Astrocyte of the cerebellum (primary cell): ENCODE measurements around the gene KCTD16.

Source experiments
- DNase-seq: peaks from one replicate; pipeline ENCODE4 v3.0.0-alpha.2; 2011; ENCODE audit warnings: low read depth
- H3K4me3 ChIP-seq: 2 replicates; pipeline ENCODE4 v1.5.1; 2011; ENCODE audit warnings: mild to moderate bottlenecking, low read depth, low read length, moderate library complexity
- CTCF ChIP-seq: IDR thresholded peaks from 2 replicates; pipeline ENCODE4 v1.5.1; 2012; ENCODE audit warnings: low read length, low read depth, moderate library complexity, mild to moderate bottlenecking; ENCODE audit errors: missing control alignments
- in situ Hi-C: cut with HindIII; loops from 2 replicates; pipeline ENCODE4 v1.10.0; 2017; ENCODE audit warnings: low sequenced_read_pairs

The KCTD16 gene

GRCh38 chr5:144313147-144313726 is 142.6 kb downstream of the KCTD16 start:
- no peak for DNase-seq
- in situ Hi-C loops, result no loop called here
- no peak overlapping the region for H3K4me3 ChIP-seq
- no peak for TF ChIP-seq CTCF

GRCh38 chr5:144315026-144315425 is 144.4 kb downstream of the KCTD16 start:
- H3K4me3 ChIP-seq, result no peak overlapping the region
- in situ Hi-C loops, result no loop called here
- DNase-seq, result no peak
- no peak for TF ChIP-seq CTCF

- no peak for DNase-seq
- H3K4me3 ChIP-seq, result no peak overlapping the region
- TF ChIP-seq CTCF, result no peak
- in situ Hi-C loops, result no loop called here
Measured at GRCh38 chr5:144315994-144316634, 145.4 kb downstream of the KCTD16 start.

GRCh38 chr5:144318011-144318410 is 147.3 kb downstream of the KCTD16 start:
- in situ Hi-C loops, result no loop called here
- no peak for TF ChIP-seq CTCF
- H3K4me3 ChIP-seq, result no peak overlapping the region
- DNase-seq, result no peak

- no peak for TF ChIP-seq CTCF
- in situ Hi-C loops, result no loop called here
- no peak for DNase-seq
- no peak overlapping the region for H3K4me3 ChIP-seq
Measured at GRCh38 chr5:144318460-144318859, 147.8 kb downstream of the KCTD16 start.

- H3K4me3 ChIP-seq, result no peak overlapping the region
- no peak for DNase-seq
- in situ Hi-C loops, result no loop called here
- no peak for TF ChIP-seq CTCF
Measured at GRCh38 chr5:144323181-144323580, 152.5 kb downstream of the KCTD16 start.

GRCh38 chr5:144325532-144325931 is 154.9 kb downstream of the KCTD16 start:
- no peak overlapping the region for H3K4me3 ChIP-seq
- in situ Hi-C loops, result no loop called here
- no peak for TF ChIP-seq CTCF
- no peak for DNase-seq
